CD4-positive, alpha-beta T cell treated with Interleukin-12 subunit alpha and Interleukin-12 subunit beta, for 1 hour (primary cell): ENCODE results near the gene SBF1.
A peak's percentile ranks its signal among the peaks of the same experiment; 100 is the strongest.

Source experiments
- DNase-seq: peaks from one replicate; pipeline ENCODE4 v3.0.0-alpha.2; 2020

The SBF1 gene

DNA sequence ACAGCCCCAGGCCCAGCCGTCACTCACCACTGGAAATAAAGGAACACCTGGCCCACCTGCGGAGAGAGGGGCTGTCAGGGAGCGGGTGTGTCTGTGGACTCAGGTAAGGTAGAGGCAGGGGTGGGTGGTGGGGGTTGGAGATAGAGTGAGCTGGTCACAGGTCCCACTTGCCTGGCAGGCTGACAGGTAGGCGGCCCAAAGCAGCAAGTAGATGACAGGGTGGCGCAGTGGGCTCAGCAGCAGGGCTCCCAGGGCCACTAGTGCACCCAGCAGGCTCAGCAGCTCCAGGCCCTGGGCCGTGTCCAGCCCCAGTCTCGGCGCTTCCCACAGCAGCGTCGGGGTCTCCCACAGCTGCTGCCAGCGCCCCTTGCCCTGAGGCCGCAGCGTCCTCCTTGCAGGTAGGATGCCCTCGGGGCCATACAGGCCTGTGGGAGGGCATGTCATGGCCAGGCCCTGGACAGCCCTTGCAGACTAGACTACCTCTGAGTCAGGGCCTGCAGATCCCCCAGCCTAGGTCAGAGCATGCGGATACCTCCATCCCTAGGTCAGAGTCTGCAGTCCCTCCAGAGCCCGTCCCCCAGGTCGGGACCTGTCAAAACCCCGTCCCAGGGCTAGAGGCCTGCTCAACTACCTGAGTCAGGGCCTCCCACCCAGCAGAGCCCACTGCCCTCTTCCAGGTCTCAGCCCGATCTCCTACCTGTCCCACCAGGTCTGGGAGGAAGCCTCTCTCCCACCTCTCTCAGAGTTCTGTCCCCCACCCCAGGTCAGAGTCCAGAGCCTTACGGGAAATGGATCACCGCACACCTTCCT lies 32.0 kb upstream of the SBF1 start:
- DNase-seq = no peak

- no peak for DNase-seq
Measured at GRCh38 chr22:50505776-50506610, 31.2 kb upstream of the SBF1 start.

- no peak for DNase-seq
Measured at GRCh38 chr22:50505276-50505775, 30.5 kb upstream of the SBF1 start.

DNA sequence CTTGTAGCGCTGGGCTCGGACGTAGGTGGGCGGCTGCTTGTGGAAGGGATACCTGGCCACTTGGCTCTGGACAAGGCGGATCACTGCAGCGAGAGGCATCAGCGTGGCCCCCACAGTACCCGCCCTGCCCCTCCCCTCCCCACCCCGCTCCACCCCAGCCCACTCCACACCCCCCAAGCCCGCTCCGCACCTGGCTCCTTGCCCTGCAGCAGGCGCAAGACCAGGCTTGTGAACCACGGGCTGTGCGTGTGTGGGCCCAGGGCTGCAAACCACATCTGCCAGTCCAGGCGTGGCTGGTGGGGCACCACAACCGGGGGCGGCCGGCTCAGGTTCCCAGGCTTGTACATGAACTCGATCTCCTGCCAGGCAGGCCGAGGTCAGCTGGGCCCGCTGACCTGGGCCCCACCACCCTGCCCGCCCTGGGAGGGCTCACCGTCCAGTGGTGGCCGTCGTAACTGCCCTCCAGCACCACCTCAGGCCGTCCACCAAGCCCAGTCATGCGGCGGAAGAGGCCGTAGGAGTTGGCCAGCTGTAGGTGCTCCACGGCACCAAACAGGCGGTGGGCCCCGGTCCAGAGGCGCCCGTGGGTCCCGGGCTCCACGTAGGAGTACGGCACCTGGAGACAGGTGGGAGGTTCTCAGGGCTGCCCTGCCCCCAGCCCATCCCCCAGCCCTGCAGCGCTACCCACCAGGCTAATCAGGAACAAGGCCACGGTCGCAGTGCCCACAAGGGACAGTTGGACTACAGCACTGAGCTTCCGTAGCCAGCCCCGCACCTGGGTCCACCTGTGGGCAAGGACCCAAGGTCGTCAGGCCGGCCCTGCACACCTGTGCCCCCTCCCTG lies 29.8 kb upstream of the SBF1 start:
- DNase-seq = no peak

DNA sequence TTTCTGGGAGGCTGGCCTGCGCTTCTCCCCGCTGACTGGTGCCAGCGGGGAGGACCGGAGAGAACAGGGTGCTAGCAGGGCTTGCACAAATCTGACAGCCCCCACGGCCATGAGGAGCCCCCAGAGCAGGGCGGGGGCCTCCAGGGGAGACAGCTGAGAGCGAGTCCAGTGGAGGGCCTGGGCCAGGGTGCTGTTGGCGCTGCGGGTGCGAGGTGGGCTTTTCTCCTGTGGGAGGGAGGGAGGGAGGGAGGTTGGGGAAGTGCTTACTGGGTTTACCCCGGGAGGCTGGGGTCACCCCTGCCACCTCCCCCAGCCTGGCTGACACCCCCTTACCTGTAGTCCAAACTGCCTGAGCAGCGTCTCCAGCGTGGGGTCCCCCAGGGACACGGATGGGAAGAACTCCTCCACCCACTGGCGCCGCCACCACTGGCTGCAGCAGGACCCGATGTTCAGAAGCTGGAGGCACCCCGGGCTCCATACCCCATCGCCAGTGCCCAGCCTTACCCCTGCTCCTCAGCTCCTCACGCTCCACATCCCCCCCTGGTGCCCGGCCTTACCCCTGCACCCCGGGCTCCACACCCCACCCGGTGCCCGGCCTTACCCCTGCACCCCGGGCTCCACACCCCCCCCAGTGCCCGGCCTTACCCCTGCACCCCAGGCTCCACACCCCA lies 28.8 kb upstream of the SBF1 start:
- DNase-seq = no peak

DNA sequence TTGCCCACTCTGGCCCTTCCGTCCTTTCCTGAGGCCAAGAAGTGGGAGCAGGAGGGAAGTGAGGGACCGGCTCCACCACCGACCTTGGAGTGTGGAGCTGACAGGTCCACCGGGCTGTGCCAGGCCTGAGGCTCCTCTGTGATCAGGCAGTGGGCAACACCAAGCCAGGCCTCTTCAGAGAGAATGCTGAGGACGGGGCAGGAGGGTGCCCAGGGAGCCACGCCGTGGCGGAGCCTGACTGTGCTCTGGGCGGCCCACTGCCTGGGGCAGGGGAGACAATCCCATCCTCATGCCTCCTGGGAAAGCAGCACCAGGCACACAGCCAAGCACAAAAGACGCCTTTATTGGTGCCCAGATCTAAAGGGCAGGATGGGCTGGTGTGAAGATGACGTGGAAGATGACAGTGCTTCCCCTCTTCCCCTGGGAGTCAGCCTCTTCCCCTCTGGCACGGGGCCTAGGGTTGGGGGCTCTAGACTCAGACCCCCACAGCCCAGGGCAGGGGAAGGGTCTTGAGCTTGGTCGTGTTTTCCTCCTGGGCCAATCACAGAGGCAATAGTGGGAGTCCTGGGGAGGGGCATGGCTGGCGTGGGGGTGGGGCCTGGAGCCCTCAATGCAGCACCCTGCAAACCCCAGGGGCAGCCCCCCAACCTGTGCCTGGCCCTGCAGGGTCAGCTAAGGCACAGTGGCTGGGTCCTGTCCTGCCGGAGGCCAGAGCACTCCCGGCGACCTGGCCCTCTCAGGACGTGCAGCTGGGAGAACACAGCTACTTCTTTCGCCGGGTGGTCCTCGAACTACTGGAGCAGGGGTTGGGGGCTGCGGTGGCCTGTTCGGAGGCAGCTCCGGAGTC lies 28.0 kb upstream of the SBF1 start:
- DNase-seq = no peak

DNA sequence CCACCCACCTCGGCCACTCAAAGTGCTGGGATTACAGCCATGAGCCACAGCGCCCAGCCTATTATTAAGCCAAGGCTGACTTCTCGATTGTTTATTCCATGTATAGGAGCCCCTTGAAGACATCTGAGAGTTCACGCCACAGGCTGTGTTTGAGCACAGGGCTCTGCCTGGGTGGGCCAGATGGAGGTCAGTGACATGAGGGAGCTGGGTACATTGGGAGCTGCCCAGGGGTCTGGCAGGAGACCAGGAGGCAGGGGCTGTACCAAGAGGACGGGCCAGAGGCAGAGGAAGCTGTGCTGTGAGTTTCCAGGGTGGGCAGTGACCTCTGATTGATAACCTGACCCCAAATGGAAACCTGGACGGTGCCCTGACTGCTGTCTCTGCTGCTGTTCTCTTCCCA lies 27.3 kb upstream of the SBF1 start:
- DNase-seq = no peak

- DNase-seq = no peak
Measured at GRCh38 chr22:50500452-50500851, 25.6 kb upstream of the SBF1 start.

GRCh38 chr22:50498322-50498890 lies 23.6 kb upstream of the SBF1 start:
- peak; percentile 81 for DNase-seq

GRCh38 chr22:50497093-50497492 lies 22.3 kb upstream of the SBF1 start:
- no peak for DNase-seq

GRCh38 chr22:50490531-50491308 lies 15.9 kb upstream of the SBF1 start:
- DNase-seq = no peak

GRCh38 chr22:50489363-50490243 lies 14.8 kb upstream of the SBF1 start:
- no peak for DNase-seq

DNA sequence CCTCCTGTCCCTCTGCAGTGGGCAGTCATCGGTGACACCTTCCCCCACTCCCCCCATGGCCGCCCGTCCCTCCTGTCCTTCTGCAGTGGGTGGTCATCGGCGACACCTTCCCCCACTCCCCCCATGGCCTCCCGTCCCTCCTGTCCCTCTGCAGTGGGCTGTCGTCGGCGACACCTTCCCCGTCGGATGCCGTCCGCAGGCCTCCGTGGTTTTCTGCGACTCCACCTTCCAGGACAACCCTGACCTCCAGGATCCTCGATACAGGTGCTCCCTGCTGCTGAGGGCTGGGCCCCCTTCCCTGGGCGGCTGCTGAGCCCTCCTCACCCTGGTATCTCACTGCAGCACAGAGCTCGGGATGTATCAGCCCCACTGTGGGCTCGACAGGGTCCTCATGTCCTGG lies 14.1 kb upstream of the SBF1 start:
- DNase-seq = no peak

- no peak for DNase-seq
Measured at GRCh38 chr22:50488006-50488677, 13.3 kb upstream of the SBF1 start.

GRCh38 chr22:50487290-50488005 lies 12.6 kb upstream of the SBF1 start:
- DNase-seq = no peak

DNA sequence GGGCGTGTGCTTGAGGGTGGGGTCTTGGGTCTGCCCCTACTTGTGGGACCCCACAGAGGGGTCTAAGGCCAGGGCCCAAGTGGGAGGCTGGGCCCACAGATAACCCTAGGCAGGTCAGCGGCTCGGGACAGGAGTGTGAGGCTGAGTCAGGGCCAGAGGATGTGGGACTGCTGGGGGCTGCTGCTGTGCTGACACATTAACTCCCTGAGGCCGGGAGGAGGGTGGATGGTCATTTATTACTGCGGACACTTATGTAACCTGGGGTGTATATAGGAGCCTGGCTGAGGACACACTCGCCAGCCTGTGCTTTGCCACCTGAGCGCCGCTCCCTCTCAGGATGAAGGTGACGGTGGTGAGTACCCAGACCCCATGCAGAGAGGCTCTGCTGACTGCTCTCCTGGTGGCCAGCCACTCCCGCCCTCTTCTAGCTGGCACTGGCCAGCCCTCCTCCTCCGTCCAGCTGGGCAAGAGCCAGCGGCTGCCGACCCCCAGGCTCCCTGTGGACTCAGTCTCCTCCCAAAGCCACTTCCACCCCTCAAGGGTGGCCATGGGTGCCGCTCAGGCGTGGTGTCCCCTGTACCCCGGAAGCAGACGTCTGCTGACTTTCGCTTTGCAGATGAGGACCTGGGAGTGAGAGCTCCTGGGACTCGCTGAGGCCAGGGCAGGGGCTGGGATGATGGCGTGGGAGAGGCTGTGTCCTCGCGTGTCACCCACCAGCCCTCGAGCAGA lies 11.9 kb upstream of the SBF1 start, which contains the start of gene MIOX:
Gene MIOX (plus strand): TSS at position 299 of the 729 bp plus-strand sequence. CDS start 39 bp downstream, at position 338.
- no peak for DNase-seq
